Measurements from ENCODE around the gene SENP1. TPM values are rescaled to one million over a fixed set of nuclear protein-coding genes. Genes with fewer than 3 reads are reported as not detected.

SENP1 gene
- total RNA-seq, 1 experiment from 2014 or later, result 28.8 TPM

- 0 out of 4 replicates have a peak, but pooled peaks cover 0 to 3% of the 10 kb centered on the region in 2 experiments for H3K4me1 Mint-ChIP-seq
Measured at GRCh38 chr12:48015129-48015528, 90.8 kb downstream of the SENP1 start.

More at GRCh38 chr12:48015129-48015528, 90.8 kb downstream of the SENP1 start:
- Mint-ChIP-seq H3K4me3 (no peak overlapping the region), H3K27ac (no peak overlapping the region), H3K36me3 (ENCODE audit: insufficient read depth in 1 of 3, low read depth in 3 of 3) (no peaks in the 10 kb centered on the region), H3K9me3 (no peaks in the 10 kb centered on the region; a peak in 1 of 5 replicates), H3K27me3 (ENCODE audit: low read depth) (peaks cover 100% of the 10 kb centered on the region)
- Histone ChIP-seq H3T11ph (ENCODE audit: low read length) (no peak overlapping the region), H2BK12ac (ENCODE audit: insufficient read length, low read depth, low read length) (no peak overlapping the region), H3K56ac (ENCODE audit: insufficient read length, low read depth, low read length) (no peak overlapping the region), H4K20me1 (ENCODE audit: control insufficient read depth, insufficient read depth, insufficient read length) (no peaks in the 10 kb centered on the region), H2BK20ac (ENCODE audit: low read depth, low read length, poor library complexity, severe bottlenecking) (no peak overlapping the region), H3K79me2 (ENCODE audit: insufficient read depth, low read length) (no peaks in the 10 kb centered on the region), H2BK15ac (ENCODE audit: low read depth, low read length) (no peak overlapping the region), H3K9me3 (ENCODE audit: control insufficient read depth, low read depth, low read length) (no peaks in the 10 kb centered on the region), H2BK120ac (ENCODE audit: low read depth, low read length, poor library complexity, severe bottlenecking) (no peak overlapping the region), H3K23me2 (ENCODE audit: insufficient read length, low read depth, low read length, poor library complexity, severe bottlenecking) (no peaks in the 10 kb centered on the region), H2AFZ (ENCODE audit: low read length) (no peak overlapping the region), H2BK5ac (ENCODE audit: insufficient read length, low read length) (no peak overlapping the region), H3K9ac (ENCODE audit: extremely low read depth, insufficient read length, low read length) (no peak overlapping the region), H3K4me1 (ENCODE audit: insufficient read depth, low read length) (no peaks in the 10 kb centered on the region), H3K79me1 (ENCODE audit: insufficient read depth, low read depth, low read length, poor library complexity, severe bottlenecking) (no peaks in the 10 kb centered on the region), H3K4me2 (ENCODE audit: insufficient read depth, insufficient read length, low read length) (no peak overlapping the region), H3K14ac (ENCODE audit: insufficient read depth, low read length) (no peak overlapping the region), H2AK5ac (ENCODE audit: insufficient read length, low read length) (no peak overlapping the region), H3K27me3 (ENCODE audit: insufficient read depth, low read length) (peaks cover 92% of the 10 kb centered on the region), H3K23ac (ENCODE audit: insufficient read length, low read depth, low read length) (no peak overlapping the region), H4K5ac (ENCODE audit: insufficient read length, low read depth, low read length) (no peak overlapping the region), H4K8ac (replicated peaks; ENCODE audit: insufficient read length, low read depth, low read length) (no peak overlapping the region), H3K18ac (ENCODE audit: insufficient read length, low read depth, low read length) (no peak overlapping the region), H3K4ac (ENCODE audit: low read depth, low read length) (no peak overlapping the region), H4K91ac (ENCODE audit: insufficient read length, low read depth, low read length) (no peak overlapping the region), H3K27ac (ENCODE audit: insufficient read length, low read depth, low read length) (no peak overlapping the region)
- no peak for DNase-seq
- TF ChIP-seq CTCF (conservative IDR thresholded peaks at IDR 0.05), result no peak
- WGBS (ENCODE audit: extremely low coverage, insufficient read length, low lambda C conversion rate), result no CpG with 5 or more reads among the region's 1 CpG
